Measurements from ENCODE around the gene TNIP3.

TNIP3 gene

GRCh38 chr4:121189326-121190215, 25.4 kb upstream of the TNIP3 start:
- no peaks in the 10 kb centered on the region for H3K4me1 ChIP-seq (ENCODE audit: insufficient read depth, insufficient read length)

GRCh38 chr4:121187206-121187605, 23.1 kb upstream of the TNIP3 start:
- Histone ChIP-seq H3K4me1 (ENCODE audit: insufficient read depth, insufficient read length) (no peaks in the 10 kb centered on the region), H3K9ac (ENCODE audit: insufficient read length, low read depth) (no peak overlapping the region), H3K9me3 (ENCODE audit: insufficient read depth, low read length) (0 out of 2 replicates have a peak, but pooled peaks cover 4% of the 10 kb centered on the region), H3K36me3 (ENCODE audit: insufficient read depth, insufficient read length, low read length) (no peaks in the 10 kb centered on the region), H3K4me3 (ENCODE audit: insufficient read length, low read depth) (no peak overlapping the region), H3K27me3 (ENCODE audit: insufficient read depth, insufficient read length) (no peaks in the 10 kb centered on the region)
- DNase-seq (ENCODE audit: low read depth, low spot score) = no peak
- no peak for TF ChIP-seq SUZ12 (IDR thresholded peaks at IDR 0.05; ENCODE audit: extremely low read depth, insufficient read depth, insufficient read length)
- TF ChIP-seq YY1 (IDR thresholded peaks at IDR 0.05; ENCODE audit: insufficient read depth, insufficient read length) = no peak
- no peak for TF ChIP-seq ZNF274 (IDR thresholded peaks at IDR 0.05; ENCODE audit: low read depth, low read length)

More at GRCh38 chr4:121189326-121190215, 25.4 kb upstream of the TNIP3 start:
- Histone ChIP-seq H3K9me3 (ENCODE audit: insufficient read depth, low read length) (no peaks in the 10 kb centered on the region), H3K9ac (ENCODE audit: insufficient read length, low read depth) (no peak overlapping the region), H3K4me3 (ENCODE audit: insufficient read length, low read depth) (no peak overlapping the region), H3K36me3 (ENCODE audit: insufficient read depth, insufficient read length, low read length) (no peaks in the 10 kb centered on the region), H3K27me3 (ENCODE audit: insufficient read depth, insufficient read length) (no peaks in the 10 kb centered on the region)
- DNase-seq (ENCODE audit: low read depth, low spot score) = no peak
- no peak for TF ChIP-seq SUZ12 (IDR thresholded peaks at IDR 0.05; ENCODE audit: extremely low read depth, insufficient read depth, insufficient read length)
- no peak for TF ChIP-seq YY1 (IDR thresholded peaks at IDR 0.05; ENCODE audit: insufficient read depth, insufficient read length)
- TF ChIP-seq ZNF274 (IDR thresholded peaks at IDR 0.05; ENCODE audit: low read depth, low read length) = no peak

- Histone ChIP-seq H3K4me1 (ENCODE audit: insufficient read depth, insufficient read length) (no peaks in the 10 kb centered on the region), H3K27me3 (ENCODE audit: insufficient read depth, insufficient read length) (no peaks in the 10 kb centered on the region), H3K36me3 (ENCODE audit: insufficient read depth, insufficient read length, low read length) (no peaks in the 10 kb centered on the region), H3K4me3 (ENCODE audit: insufficient read length, low read depth) (no peak overlapping the region), H3K9ac (ENCODE audit: insufficient read length, low read depth) (no peak overlapping the region), H3K9me3 (ENCODE audit: insufficient read depth, low read length) (0 out of 2 replicates have a peak, but pooled peaks cover 4% of the 10 kb centered on the region)
- no peak for DNase-seq (ENCODE audit: low read depth, low spot score)
- TF ChIP-seq SUZ12 (IDR thresholded peaks at IDR 0.05; ENCODE audit: extremely low read depth, insufficient read depth, insufficient read length) = no peak
- TF ChIP-seq YY1 (IDR thresholded peaks at IDR 0.05; ENCODE audit: insufficient read depth, insufficient read length) = no peak
- TF ChIP-seq ZNF274 (IDR thresholded peaks at IDR 0.05; ENCODE audit: low read depth, low read length) = no peak
Observed at GRCh38 chr4:121185960-121186359, 21.8 kb upstream of the TNIP3 start.

GRCh38 chr4:121183989-121184388, 19.9 kb upstream of the TNIP3 start:
- Histone ChIP-seq H3K4me3 (ENCODE audit: insufficient read length, low read depth) (no peak overlapping the region), H3K9me3 (ENCODE audit: insufficient read depth, low read length) (0 out of 2 replicates have a peak, but pooled peaks cover 4% of the 10 kb centered on the region), H3K4me1 (ENCODE audit: insufficient read depth, insufficient read length) (no peaks in the 10 kb centered on the region), H3K9ac (ENCODE audit: insufficient read length, low read depth) (no peak overlapping the region), H3K27me3 (ENCODE audit: insufficient read depth, insufficient read length) (no peaks in the 10 kb centered on the region), H3K36me3 (ENCODE audit: insufficient read depth, insufficient read length, low read length) (no peaks in the 10 kb centered on the region)
- DNase-seq (ENCODE audit: low read depth, low spot score) = no peak
- TF ChIP-seq YY1 (IDR thresholded peaks at IDR 0.05; ENCODE audit: insufficient read depth, insufficient read length) (no peak), SUZ12 (IDR thresholded peaks at IDR 0.05; ENCODE audit: extremely low read depth, insufficient read depth, insufficient read length) (no peak), ZNF274 (IDR thresholded peaks at IDR 0.05; ENCODE audit: low read depth, low read length) (no peak)

- TF ChIP-seq ZNF274 (IDR thresholded peaks at IDR 0.05; ENCODE audit: low read depth, low read length) = no peak
- TF ChIP-seq YY1 (IDR thresholded peaks at IDR 0.05; ENCODE audit: insufficient read depth, insufficient read length) = no peak
- TF ChIP-seq SUZ12 (IDR thresholded peaks at IDR 0.05; ENCODE audit: extremely low read depth, insufficient read depth, insufficient read length) = no peak
- Histone ChIP-seq H3K27me3 (ENCODE audit: insufficient read depth, insufficient read length) (no peaks in the 10 kb centered on the region), H3K9me3 (ENCODE audit: insufficient read depth, low read length) (0 out of 2 replicates have a peak, but pooled peaks cover 4% of the 10 kb centered on the region), H3K4me1 (ENCODE audit: insufficient read depth, insufficient read length) (no peaks in the 10 kb centered on the region), H3K36me3 (ENCODE audit: insufficient read depth, insufficient read length, low read length) (no peaks in the 10 kb centered on the region), H3K4me3 (ENCODE audit: insufficient read length, low read depth) (no peak overlapping the region), H3K9ac (ENCODE audit: insufficient read length, low read depth) (no peak overlapping the region)
- DNase-seq (ENCODE audit: low read depth, low spot score) = no peak
Observed at GRCh38 chr4:121183361-121183760, 19.2 kb upstream of the TNIP3 start.

- no peak overlapping the region for H3K4me3 ChIP-seq (ENCODE audit: insufficient read length, low read depth)
Observed at GRCh38 chr4:121182296-121182695, 18.2 kb upstream of the TNIP3 start.

GRCh38 chr4:121181493-121181892, 17.4 kb upstream of the TNIP3 start:
- Histone ChIP-seq H3K9me3 (ENCODE audit: insufficient read depth, low read length) (0 out of 2 replicates have a peak, but pooled peaks cover 4% of the 10 kb centered on the region), H3K4me1 (ENCODE audit: insufficient read depth, insufficient read length) (no peaks in the 10 kb centered on the region), H3K27me3 (ENCODE audit: insufficient read depth, insufficient read length) (no peaks in the 10 kb centered on the region), H3K9ac (ENCODE audit: insufficient read length, low read depth) (no peak overlapping the region), H3K36me3 (ENCODE audit: insufficient read depth, insufficient read length, low read length) (no peaks in the 10 kb centered on the region), H3K4me3 (ENCODE audit: insufficient read length, low read depth) (no peak overlapping the region)
- TF ChIP-seq YY1 (IDR thresholded peaks at IDR 0.05; ENCODE audit: insufficient read depth, insufficient read length) = no peak
- no peak for TF ChIP-seq ZNF274 (IDR thresholded peaks at IDR 0.05; ENCODE audit: low read depth, low read length)
- no peak for TF ChIP-seq SUZ12 (IDR thresholded peaks at IDR 0.05; ENCODE audit: extremely low read depth, insufficient read depth, insufficient read length)
- DNase-seq (ENCODE audit: low read depth, low spot score) = no peak

More at GRCh38 chr4:121182296-121182695, 18.2 kb upstream of the TNIP3 start:
- H3K27me3 ChIP-seq (ENCODE audit: insufficient read depth, insufficient read length) = no peaks in the 10 kb centered on the region
- no peaks in the 10 kb centered on the region for H3K4me1 ChIP-seq (ENCODE audit: insufficient read depth, insufficient read length)
- no peak overlapping the region for H3K9ac ChIP-seq (ENCODE audit: insufficient read length, low read depth)
- 0 out of 2 replicates have a peak, but pooled peaks cover 4% of the 10 kb centered on the region for H3K9me3 ChIP-seq (ENCODE audit: insufficient read depth, low read length)
- TF ChIP-seq ZNF274 (IDR thresholded peaks at IDR 0.05; ENCODE audit: low read depth, low read length) (no peak), SUZ12 (IDR thresholded peaks at IDR 0.05; ENCODE audit: extremely low read depth, insufficient read depth, insufficient read length) (no peak), YY1 (IDR thresholded peaks at IDR 0.05; ENCODE audit: insufficient read depth, insufficient read length) (no peak)
- DNase-seq (ENCODE audit: low read depth, low spot score) = no peak
- H3K36me3 ChIP-seq (ENCODE audit: insufficient read depth, insufficient read length, low read length) = no peaks in the 10 kb centered on the region

All from NT2/D1 (cell line).